H1 (cell line): ENCODE data around the gene ATP9B.

Experiments used
- CHD1 ChIP-seq: IDR thresholded peaks from 2 replicates; pipeline ENCODE4 v1.6.1; 2012; ENCODE audit warnings: low read depth, low read length, improper control_type of control experiment
- MAFK ChIP-seq: IDR thresholded peaks from 2 replicates; pipeline ENCODE4 v1.6.1; 2012; ENCODE audit warnings: low read depth, mild to moderate bottlenecking, improper control_type of control experiment, low read length
- POLR2AphosphoS5 ChIP-seq: IDR thresholded peaks from 2 replicates; pipeline ENCODE4 v1.6.1; 2011; ENCODE audit warnings: low read depth, low read length
- TAF1 ChIP-seq: IDR thresholded peaks from 2 replicates; pipeline ENCODE4 v1.6.1; 2011; ENCODE audit warnings: mild to moderate bottlenecking, low read depth, low read length
- TCF12 ChIP-seq: IDR thresholded peaks from 2 replicates; pipeline ENCODE4 v1.6.1; 2011; ENCODE audit warnings: low read depth, mild to moderate bottlenecking, low read length
- YY1 ChIP-seq: IDR thresholded peaks from 2 replicates; pipeline ENCODE4 v1.6.1; 2011; ENCODE audit warnings: low read depth, mild to moderate bottlenecking, low read length
- ZNF274 ChIP-seq: IDR thresholded peaks from 2 replicates; pipeline ENCODE4 v1.7.0; 2012; ENCODE audit warnings: low read length, borderline replicate concordance; ENCODE audit errors: extremely low read depth
- TF ChIP-seq, protein P1 (sequence below), 3 experiments: IDR thresholded peaks; 1 replicate in 2 of 3; 2 replicates in 1 of 3; pipeline versions ENCODE4 v1.5.1 to v1.6.1; 2011; ENCODE audit warnings: low read length in 3 of 3, mild to moderate bottlenecking in 3 of 3, inconsistent platforms in 2 of 3, low read depth in 1 of 3, moderate library complexity in 1 of 3; ENCODE audit not compliant: insufficient read depth in 1 of 3; ENCODE audit errors: control extremely low read depth in 1 of 3
- TF ChIP-seq, protein P2 (sequence below): IDR thresholded peaks from 2 replicates; pipeline ENCODE4 v1.6.1; 2012; ENCODE audit warnings: inconsistent platforms

DNA sequence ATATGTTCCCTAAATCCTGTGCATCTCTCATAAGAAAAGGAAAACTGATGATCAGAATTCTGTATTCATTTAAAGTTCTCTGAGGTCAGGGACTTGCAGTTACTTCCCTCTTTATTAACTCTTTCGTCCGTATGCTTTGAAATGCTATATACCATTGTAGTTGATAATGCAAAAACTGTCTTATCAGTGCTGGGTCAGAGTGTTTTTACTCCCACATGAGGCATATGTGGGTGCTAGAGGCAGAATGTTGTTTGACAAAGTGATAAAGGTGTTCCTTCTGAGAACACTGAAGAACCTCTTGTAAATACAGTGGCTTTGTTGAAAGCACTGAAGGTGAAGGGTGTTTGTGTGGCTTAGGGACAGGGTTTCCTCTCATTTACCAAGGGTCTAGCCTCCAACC, 190.0 kb downstream of the ATP9B start:
- no peak for TF ChIP-seq POLR2AphosphoS5
- TF ChIP-seq, protein P1, sequence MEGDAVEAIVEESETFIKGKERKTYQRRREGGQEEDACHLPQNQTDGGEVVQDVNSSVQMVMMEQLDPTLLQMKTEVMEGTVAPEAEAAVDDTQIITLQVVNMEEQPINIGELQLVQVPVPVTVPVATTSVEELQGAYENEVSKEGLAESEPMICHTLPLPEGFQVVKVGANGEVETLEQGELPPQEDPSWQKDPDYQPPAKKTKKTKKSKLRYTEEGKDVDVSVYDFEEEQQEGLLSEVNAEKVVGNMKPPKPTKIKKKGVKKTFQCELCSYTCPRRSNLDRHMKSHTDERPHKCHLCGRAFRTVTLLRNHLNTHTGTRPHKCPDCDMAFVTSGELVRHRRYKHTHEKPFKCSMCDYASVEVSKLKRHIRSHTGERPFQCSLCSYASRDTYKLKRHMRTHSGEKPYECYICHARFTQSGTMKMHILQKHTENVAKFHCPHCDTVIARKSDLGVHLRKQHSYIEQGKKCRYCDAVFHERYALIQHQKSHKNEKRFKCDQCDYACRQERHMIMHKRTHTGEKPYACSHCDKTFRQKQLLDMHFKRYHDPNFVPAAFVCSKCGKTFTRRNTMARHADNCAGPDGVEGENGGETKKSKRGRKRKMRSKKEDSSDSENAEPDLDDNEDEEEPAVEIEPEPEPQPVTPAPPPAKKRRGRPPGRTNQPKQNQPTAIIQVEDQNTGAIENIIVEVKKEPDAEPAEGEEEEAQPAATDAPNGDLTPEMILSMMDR (IDR thresholded peaks at IDR 0.05; ENCODE audit: control extremely low read depth in 1 of 3, insufficient read depth in 1 of 3, low read depth in 1 of 3, low read length in 3 of 3): no peak
- TF ChIP-seq ZNF274: no peak
- TF ChIP-seq, protein P2, sequence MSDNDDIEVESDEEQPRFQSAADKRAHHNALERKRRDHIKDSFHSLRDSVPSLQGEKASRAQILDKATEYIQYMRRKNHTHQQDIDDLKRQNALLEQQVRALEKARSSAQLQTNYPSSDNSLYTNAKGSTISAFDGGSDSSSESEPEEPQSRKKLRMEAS: no peak
- TF ChIP-seq TCF12: no peak
- TF ChIP-seq MAFK: no peak
- TF ChIP-seq CHD1: no peak
- TF ChIP-seq TAF1: no peak
- no peak for TF ChIP-seq YY1
